H1 (cell line): ENCODE measurements around the gene CDS2.

ENCODE experiments used
- ATF3 ChIP-seq: IDR thresholded peaks from 2 replicates; pipeline ENCODE4 v1.6.1; 2011; ENCODE audit warnings: low read depth, mild to moderate bottlenecking, low read length; ENCODE audit not compliant: insufficient read depth
- BACH1 ChIP-seq: IDR thresholded peaks from 2 replicates; pipeline ENCODE4 v1.6.1; 2012; ENCODE audit warnings: low read length, improper control_type of control experiment
- CHD1 ChIP-seq: IDR thresholded peaks from 2 replicates; pipeline ENCODE4 v1.6.1; 2012; ENCODE audit warnings: low read depth, low read length, improper control_type of control experiment
- CTCF ChIP-seq, 3 experiments: IDR thresholded peaks; 1 replicate in 2 of 3; 2 replicates in 1 of 3; pipeline versions ENCODE4 v1.5.1 to v1.6.1; 2011; ENCODE audit warnings: low read length in 3 of 3, mild to moderate bottlenecking in 3 of 3, inconsistent platforms in 2 of 3, low read depth in 1 of 3, moderate library complexity in 1 of 3; ENCODE audit not compliant: insufficient read depth in 1 of 3; ENCODE audit errors: control extremely low read depth in 1 of 3
- EP300 ChIP-seq, 2 experiments: IDR thresholded peaks; 1 replicate in 1 of 2; 2 replicates in 1 of 2; pipeline ENCODE4 v1.6.1; 2011 to 2012; ENCODE audit warnings: low read depth in 2 of 2, low read length in 2 of 2, mild to moderate bottlenecking in 2 of 2, borderline replicate concordance in 1 of 2, inconsistent platforms in 1 of 2, moderate library complexity in 1 of 2
- EZH2 ChIP-seq: fragments of 200-600 bp; sonication (generic); IDR thresholded peaks from 2 replicates; pipeline ENCODE4 v1.7.1; 2012; ENCODE audit warnings: low read depth, mild to moderate bottlenecking, moderate library complexity, low read length, inconsistent platforms; ENCODE audit not compliant: severe bottlenecking
- MAX ChIP-seq: IDR thresholded peaks from 2 replicates; pipeline ENCODE4 v1.6.1; 2012; ENCODE audit warnings: inconsistent platforms
- POLR2A ChIP-seq, 2 experiments: IDR thresholded peaks; 1 replicate in 1 of 2; 2 replicates in 1 of 2; pipeline ENCODE4 v1.6.1; 2011; ENCODE audit warnings: low read depth in 2 of 2, low read length in 2 of 2, mild to moderate bottlenecking in 2 of 2; ENCODE audit errors: control extremely low read depth in 1 of 2
- POLR2AphosphoS5 ChIP-seq: IDR thresholded peaks from 2 replicates; pipeline ENCODE4 v1.6.1; 2011; ENCODE audit warnings: low read depth, low read length
- SP2 ChIP-seq: IDR thresholded peaks from 2 replicates; pipeline ENCODE4 v1.6.1; 2012; ENCODE audit warnings: mild to moderate bottlenecking, low read length, inconsistent platforms
- SP4 ChIP-seq: IDR thresholded peaks from 2 replicates; pipeline ENCODE4 v1.6.1; 2012; ENCODE audit warnings: low read length, inconsistent platforms
- TAF1 ChIP-seq: IDR thresholded peaks from 2 replicates; pipeline ENCODE4 v1.6.1; 2011; ENCODE audit warnings: mild to moderate bottlenecking, low read depth, low read length
- TAF7 ChIP-seq: optimal IDR thresholded peaks from 2 replicates; pipeline ENCODE3; 2011; ENCODE audit warnings: low read depth, mild to moderate bottlenecking, inconsistent platforms, low read length, moderate library complexity, borderline replicate concordance
- USF2 ChIP-seq: IDR thresholded peaks from 2 replicates; pipeline ENCODE4 v1.6.1; 2011; ENCODE audit warnings: low read length, improper control_type of control experiment

- TF ChIP-seq TAF7, result no peak
- no peak for TF ChIP-seq CTCF (IDR thresholded peaks at IDR 0.05; ENCODE audit: control extremely low read depth in 1 of 3, insufficient read depth in 1 of 3, low read depth in 1 of 3, low read length in 3 of 3)
- TF ChIP-seq TAF1, result no peak
- no peak for TF ChIP-seq EP300 (IDR thresholded peaks at IDR 0.05; ENCODE audit: borderline replicate concordance in 1 of 2, low read depth in 2 of 2, low read length in 2 of 2)
- TF ChIP-seq CHD1, result no peak
- TF ChIP-seq BACH1, result no peak
- no peak for TF ChIP-seq POLR2AphosphoS5
- no peak for TF ChIP-seq USF2
- no peak for TF ChIP-seq MAX
- no peak for TF ChIP-seq POLR2A (IDR thresholded peaks at IDR 0.05; ENCODE audit: control extremely low read depth in 1 of 2, low read depth in 2 of 2, low read length in 2 of 2)
- TF ChIP-seq EZH2, result no peak
- TF ChIP-seq SP2, result no peak
- TF ChIP-seq SP4, result no peak
- TF ChIP-seq ATF3, result no peak
These were observed 31.4 kb upstream of the CDS2 start for GRCh38 chr20:5095454-5095853.
